Fibroblast of skin of abdomen (primary cell): ENCODE results near the gene UBTD1.
"Not testable (repeated sequence)": the region's sequence is repeated elsewhere in the genome, so short reads cannot be mapped to it uniquely, and the experiment has no call there.

ENCODE experiments used
- DNase-seq: peaks from one replicate; pipeline ENCODE4 v3.0.0-alpha.2; 2013

Gene UBTD1

DNA sequence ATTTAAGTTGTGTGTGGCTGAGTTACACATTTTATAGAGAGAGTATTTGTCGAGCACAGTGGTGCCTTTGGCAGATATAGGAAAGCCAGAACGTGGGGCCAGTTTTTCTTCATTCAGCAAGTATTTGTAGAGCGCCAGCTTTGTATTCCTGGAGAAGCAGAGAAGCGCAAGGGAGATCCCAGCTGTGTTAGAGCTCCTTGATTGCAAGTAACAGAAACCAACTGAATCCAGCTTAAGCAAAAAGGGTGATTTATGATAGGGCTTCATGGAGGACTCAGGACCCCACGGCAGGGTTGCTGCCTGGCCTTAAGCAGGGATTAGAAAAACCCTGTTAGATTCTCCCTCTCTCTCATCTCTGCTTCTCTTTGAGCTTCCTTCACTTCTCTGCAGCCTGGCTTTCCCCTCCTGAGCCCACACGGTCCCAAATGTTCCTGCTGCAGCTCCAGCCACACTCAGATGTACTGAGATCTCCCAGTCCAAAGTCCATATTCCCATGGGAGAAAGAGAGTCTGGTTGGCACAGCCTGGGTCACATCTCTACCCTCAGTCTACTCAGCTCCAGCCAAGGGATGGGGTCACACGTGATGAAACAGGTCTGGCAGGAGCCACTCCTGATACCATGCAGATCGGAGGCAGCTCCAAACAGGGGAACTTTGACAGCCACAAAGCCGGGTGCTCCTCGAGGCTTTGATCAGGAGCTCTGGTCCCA is 16.7 kb downstream of the UBTD1 start:
- DNase-seq, result no peak

DNA sequence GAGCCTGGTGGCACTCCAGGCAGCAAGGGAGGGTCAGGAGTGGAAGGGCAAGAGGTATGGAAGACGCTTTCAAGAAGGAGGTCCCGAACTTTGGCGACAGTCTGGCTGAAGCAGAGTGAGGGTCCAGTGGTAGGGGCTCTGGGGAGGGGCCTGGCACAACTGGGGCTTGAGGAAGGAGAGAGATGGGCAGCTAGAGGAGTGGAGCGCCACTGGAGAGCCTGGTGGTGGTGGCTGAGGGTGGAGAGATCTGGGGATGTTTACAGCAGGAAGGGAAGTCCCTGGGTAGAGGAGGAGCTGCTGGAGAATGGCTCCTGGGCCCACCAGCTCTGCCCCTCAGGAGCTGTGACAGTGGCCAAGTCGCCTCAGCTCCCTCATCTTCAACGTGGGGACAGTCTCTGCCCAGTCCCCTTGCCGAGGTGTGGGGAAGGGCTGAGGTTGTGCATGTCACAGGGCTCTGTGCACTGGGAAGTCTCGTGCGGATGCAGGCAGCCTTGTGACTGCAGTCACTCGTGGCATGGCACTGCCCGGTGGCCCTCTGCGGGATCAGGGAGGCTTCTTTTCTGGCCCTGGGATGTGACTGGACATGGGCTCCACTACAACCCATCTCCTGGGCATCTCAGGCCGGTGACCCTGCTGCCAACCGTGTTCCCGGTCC is 18.5 kb downstream of the UBTD1 start:
- DNase-seq, result no peak

DNA sequence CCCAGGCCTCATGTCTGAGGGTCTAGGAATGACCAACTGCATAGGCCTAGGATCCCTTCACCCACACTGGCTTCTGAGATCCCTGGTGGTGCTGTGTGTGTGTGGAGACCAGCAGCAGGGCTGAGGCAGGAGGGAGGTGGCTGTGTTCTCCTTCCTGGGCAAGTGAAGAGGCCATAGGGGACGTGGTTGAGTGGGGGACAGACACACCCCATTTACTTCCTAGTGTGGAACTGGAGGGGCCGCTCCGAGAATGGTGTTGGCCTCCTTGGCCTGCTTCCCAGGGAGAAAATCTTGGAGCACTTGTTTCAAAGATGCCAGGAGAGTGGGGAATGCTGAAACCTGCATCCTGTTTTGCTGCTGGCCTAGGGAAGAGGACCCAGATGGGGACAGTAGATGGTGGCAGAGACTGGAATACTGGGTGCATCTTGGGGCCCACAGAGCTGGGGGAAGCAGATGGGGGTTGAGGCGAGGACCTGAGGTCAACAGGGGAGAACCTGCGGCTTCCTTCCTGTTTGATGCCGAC is 19.1 kb downstream of the UBTD1 start:
- no peak for DNase-seq

DNA sequence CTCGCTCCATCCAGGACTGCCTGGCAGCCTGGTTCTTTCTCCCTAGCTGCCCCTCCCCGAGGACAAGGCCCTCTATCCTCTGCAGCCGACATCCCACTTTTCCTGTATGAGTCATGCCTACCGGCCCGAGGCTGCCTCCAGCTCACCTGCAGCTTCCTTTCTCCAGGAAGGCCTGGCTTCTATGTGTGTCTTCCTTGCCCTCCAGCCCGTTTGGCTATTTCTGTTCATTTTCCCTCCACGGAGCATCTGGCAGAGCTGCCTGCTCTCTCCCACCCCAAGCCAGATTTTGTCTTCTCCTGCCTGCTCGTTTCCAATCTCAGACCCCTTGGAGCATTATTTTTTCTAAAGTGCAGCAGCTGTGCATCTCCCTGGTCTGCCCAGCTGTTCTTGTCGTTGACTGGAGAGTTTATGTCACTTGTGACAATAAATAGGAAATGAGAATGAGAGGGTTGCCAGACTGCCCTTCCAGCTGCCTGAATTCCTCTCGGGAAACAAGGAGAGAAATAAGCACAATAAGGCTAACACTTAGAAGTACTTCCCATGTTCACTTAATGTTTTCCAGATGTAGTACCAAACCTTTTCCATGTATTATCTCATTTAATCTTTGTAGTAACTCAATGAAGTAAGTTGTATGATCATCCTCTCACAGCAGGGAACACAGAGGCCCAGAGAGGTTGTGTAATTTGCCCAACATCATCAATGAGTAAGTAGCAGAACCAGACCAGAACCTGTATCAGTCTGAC is 19.7 kb downstream of the UBTD1 start:
- DNase-seq, result no peak

DNA sequence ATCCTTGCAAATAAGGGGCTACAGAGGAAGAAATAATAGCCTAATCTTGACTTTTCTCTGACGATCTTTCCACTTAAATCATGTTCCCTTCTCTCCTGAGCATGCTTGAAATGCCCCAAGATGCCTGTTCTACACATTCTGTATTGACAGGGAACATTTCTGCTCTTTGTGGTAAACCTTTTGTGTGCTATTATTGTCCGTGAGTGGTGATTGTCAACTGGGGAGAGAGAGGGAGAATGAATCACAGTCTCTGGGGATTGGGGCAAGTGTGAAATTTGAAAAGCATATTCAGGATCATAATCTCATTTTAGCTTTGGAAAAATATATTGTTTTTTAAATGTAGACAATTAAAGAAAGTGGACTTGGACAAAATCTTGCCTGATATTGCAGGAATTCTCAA is 20.6 kb downstream of the UBTD1 start:
- no peak for DNase-seq

DNA sequence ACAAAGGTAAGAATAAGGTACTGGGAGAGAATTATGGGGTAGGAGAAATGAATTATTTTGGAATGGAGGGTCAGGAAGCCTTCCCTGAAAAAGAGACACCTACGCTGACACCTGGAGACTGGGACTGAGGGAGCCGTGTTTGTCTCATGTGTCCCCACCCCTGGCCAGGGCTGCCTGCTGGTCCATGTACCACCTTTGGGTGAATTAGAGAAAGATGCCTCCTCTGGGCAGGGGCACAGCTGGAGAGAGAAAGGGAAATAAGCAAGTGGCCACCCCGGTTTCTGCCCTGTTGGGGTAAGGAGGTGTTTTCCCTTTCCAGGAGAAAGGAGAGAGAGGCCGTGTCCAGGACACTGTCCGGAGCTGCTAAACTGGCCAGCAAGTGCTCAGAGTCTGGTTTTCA is 21.8 kb downstream of the UBTD1 start:
- no peak for DNase-seq

DNA sequence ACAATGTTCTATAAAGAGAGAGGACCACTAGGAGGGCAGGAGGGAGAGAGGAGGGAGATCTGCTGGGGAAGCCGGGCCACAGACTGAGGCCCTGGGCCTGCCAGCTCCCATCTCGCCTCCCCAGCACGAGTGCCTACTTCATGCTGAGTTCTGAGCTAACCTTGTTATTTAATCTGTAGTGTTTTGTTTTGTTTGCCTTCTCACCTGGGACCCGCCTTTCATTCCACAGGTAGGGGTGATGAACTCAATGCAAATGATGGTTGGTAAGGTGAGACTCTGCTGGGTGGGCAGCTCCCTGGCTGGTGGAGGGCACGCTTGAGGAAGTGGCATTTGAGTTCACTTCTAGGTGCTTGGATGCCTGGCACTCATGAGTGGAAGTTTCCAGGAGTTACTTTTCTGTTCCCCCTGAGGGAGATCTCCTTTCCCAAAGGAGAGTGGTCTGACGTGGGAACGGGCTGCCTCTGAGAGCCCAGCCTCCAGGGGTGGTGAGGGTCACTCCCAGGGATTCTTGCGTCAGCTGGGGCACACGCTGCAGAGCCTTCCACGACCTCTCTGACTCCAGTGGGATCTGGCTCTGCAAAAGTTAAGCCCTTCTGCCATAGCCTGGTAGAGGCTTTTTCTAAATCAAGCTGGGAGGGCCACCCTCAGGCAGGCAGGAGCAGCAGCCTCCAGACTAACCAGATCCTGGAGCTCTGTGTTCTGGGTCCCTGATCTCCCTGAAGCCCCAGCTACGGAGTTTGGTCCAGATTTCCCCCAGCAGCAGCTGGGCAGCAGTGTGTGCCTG is 22.4 kb downstream of the UBTD1 start:
- DNase-seq, result no peak

DNA sequence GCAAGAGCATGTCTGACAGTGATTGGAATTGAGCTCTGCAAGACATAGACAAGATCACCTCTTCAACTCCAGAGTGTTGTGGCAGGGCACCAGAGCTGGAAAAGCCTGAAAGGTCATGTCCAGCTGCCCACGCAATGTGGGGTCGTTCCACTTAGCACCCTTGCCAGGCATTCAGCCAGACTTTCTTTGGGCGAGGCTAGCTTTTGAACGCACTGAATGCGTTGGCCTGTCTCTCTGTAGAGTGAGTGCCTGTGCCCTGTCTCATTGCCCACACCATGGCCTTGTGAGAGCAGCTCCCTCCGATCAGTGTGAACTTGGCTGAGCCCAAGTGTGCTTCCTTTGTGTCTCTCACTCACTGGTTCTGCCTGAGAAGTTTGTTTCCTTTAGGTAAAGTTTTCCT is 23.3 kb downstream of the UBTD1 start:
- DNase-seq, result no peak

DNA sequence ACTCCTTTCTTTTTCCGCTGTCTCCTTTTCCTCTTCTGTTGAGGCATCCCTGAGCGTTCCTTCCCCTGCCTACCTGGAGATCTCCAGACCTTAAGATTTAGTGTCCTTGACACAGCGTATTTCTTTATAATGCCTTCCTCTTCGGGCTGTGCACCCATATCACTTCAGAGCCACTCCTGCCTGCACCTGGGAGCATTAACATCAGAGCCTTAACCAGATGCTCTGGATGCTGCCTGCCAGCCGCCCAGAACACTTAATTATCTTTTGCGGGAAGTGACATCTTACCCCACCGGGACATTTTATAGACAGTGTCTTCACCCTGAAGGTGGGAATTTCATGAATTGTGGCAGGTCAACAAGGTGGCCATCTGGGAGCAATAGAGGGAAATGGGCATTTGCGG is 24.2 kb downstream of the UBTD1 start:
- no peak for DNase-seq

DNA sequence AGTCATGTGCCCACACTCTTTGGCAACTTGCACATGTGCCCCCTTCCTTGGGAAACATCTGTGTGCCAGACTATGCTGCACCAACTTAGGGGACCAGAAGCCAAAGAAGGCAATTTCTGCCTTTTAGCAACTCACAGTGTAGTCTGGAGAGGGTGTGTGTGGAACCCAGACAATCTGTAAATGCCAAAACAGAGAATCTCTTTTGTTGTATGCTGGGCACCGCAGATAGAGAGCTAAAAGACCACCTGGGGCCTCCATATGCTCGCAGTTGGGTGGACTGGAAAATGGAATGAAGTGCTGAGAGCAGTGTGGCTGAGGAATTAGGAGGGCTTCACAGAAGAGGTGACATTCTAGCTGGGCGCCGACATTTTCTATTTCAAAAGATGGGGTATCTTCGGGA is 26.4 kb downstream of the UBTD1 start:
- no peak for DNase-seq

DNA sequence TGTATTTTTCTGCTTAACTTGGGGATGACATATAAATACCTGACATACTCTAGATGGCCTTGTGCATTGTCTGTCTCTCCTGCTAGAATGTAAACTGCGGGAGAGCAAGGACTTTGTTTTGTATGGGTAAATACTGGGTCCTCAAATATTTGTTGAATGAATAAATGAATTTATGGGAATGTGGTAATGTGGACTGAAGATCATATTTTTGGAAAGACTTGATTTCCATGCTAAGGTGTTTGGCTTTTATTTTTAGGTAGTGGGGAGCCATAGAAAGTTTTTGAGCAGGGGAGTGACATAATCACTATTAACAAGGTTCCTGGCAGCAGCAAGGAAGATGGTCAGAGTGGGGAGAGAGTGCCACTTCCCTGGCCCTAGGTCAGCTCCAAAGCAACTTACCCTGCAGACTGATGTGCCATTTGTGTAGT is 27.0 kb downstream of the UBTD1 start:
- DNase-seq, result no peak

DNA sequence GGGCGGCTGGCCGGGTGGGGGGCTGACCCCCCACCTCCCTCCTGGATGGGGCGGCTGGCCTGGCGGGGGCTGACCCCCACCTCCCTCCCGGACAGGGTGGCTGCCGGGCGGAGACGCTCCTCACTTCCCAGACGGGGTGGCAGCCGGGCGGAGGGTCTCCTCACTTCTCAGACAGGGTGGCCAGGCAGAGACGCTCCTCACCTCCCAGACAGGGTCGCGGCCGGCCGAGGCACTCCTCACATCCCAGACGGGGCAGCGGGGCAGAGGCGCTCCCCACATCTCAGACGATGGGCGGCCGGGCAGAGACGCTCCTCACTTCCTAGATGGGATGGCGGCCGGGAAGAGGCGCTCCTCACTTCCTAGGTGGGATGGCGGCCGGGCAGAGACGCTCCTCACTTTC is 30.2 kb downstream of the UBTD1 start:
- DNase-seq, result not testable (repeated sequence)

DNA sequence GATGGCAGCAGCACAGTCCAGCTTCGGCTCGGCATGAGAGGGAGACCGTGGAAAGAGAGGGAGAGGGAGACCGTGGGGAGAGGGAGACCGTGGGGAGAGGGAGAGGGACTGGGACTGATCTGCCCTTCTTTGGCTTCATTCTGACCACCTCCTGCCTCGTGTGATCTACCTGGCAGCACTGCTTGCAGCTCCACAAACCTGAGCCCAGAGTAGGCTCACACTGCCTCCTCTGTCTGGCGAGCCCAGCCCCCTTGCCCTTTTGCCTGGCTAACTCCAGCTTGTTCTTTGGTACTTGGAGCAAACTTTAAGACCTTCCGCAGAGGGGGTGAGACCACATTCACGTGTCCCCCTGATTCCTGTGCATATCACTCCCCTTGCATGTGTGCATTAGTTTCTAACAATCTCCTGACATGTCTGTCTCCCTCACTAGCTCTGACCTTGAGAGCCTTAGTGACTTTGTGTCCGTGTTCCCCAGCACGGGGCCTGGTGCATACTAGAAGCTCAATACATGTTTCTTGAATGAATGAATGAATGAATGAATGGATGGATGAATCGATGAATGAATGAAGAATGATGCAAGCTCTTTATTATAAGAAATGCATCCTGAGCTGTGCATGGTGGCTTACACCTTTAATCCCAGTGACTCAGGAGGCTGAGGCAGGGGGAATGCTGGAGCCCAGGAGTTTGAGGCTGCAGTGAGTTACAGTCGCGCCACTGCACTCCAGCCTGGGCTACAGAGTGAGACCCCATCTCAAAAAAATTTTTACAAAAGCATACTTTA is 31.2 kb downstream of the UBTD1 start:
- DNase-seq, result no peak

DNA sequence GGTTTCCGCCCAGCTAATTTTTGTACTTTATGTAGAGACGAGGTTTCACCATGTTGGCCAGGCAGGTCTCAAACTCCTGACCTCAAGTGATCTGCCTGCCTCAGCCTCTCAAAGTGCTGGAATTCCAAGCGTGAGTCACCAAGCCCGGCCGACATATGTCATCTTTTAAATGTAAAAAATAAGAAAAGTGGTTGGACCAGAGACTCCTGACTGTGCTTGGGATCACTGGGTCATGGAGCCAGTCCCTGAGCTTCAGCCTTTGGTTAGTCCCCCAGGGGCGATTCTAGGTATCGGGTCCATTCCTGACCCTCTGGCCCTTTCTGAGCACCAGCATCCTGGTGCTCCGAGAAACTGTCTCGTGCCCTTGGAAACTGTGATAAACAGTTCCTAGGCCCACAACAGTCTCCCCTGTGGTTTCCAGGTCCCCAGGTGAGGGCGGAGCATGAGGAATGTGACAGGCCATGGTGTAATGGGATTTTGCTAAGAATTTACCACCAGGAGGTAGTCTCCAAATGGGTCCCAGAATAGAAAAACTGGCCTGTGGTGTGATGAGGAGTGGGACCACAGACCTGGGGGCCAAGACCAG is 32.8 kb downstream of the UBTD1 start:
- peak; percentile 31 for DNase-seq

DNA sequence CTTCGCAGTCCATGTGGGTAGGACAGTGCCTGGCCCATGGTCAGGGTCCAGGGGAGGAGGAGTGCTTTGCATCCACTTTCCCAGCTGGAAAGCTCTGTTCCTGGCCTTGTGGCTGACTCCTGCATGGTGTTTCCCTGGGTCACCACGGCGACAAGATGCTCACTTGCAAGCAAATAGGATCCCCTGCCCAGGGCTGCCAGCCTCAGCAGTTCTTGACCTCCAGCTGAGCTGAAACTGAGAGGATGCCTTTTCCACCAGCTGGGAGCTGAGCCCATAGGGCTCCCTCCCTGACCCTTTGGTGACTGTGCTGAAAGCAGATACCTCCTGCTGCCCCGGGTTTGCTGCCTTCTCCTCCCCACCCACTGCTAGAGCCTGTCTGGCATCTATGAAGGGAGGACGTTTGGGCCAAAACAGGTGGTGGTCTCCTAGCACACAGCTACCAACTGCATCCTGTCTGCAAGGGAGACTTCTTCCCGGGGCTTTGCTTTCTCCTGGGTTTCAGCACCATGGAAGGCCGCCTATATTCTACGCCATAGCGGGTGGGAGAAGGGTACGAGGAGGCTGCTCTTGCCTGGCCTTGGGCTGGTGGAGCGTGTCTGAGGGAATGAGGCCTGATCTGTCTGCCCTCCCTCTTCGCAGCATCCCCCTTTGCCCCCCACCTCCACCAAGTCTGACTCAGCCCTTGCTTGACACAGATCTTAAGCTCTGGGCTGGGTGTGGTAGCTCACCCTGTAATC is 34.4 kb downstream of the UBTD1 start:
- peak; percentile 29 for DNase-seq

DNA sequence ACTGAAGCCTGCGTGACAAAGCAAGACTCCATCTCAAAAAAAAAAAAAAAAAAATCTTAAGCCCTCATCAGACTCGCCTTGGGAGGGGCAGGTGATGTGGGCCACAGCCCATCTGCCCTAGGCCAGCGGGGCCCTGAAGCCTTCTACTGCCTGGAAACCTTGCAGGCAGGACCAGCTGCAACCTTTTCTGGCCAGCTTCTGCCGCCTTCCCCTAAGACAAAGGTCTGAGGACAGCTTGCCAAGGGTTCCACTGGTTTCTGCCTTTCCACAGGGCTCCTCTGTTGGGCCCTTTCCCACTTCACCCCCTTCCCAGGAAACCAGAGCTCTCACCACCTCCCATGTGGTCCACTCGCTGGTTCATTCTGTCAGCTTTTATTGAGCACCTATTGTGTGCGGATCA is 35.2 kb downstream of the UBTD1 start:
- DNase-seq, result no peak

DNA sequence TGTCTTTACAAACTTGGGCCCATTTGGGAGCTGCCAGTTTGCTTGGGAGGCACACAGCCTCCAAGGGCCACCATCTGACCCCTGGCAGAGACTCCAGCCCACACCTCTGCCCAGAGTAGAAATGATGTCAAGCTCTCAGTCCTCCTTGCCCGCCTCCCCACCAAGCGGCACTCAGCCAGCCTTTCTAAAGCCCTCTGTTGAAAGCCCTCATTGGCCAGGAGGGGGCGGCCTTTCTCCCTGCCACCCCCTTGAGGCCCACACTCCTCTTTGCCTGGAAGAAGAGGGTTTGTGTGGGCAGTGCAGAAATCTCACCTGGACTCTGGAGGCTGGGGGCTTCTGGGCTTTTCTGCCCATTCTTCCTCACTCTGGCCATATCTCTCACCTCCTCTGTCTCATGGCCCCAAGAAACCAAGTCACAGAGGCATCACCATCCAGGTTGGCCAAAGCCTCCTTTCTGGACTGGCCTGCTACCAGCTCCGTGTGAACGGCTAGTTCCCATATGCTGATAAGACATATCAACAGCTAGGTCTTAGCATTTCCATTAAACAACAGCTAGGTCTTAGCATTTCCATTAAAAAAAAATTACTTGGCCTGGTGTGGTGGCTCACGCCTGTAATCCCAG is 36.1 kb downstream of the UBTD1 start:
- peak; percentile 19 for DNase-seq

DNA sequence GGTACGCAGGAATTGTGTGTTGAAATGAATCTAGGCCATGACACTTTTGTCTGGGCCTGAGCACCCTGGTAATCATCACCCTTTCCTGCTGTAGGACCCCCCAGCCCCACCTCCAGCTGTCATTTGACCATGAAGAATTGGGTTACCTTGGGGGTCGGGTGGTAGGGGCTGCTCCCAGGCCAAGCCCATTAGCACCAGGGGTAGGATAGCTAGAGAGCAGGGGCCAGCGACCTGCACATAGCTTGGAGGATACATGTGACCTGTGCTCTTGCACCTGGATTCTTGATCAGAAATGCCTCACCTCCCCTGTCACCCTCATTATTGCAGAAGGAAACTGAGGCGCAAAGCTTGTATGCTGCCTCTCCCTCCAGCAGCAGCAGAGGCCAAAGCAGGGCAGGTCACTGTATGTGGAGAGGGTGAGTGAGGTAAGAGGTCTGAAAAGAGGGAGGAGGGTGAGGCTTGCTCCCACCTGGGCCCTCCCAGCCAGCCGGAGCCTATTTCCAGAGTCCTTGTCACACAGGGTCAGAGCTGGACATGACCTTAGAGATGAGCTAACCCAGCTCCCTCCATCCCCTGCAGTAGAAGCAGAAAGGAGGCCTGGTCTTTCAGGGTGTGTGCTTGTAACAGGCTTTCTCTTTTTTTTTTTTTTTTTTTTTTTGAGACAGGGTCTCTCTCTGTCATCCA is 38.6 kb downstream of the UBTD1 start:
- no peak for DNase-seq

DNA sequence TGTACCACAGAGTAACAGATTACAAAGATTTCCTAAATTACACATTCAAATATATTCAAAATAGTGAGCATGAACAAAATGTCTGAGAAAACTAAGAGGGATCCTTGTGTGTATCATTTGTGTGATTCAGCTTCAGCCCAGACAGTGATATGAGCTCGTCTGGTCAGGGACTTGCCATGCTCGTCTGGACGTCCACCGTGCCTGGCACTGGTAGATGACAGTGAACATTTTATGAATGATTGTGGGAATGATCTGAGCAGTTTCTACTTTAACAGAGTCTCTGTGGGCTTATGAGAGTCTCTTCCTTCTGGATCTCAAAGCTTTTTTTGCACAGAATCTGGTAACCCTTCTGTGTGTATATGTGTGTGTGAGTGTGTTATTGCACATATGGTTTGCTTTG is 39.7 kb downstream of the UBTD1 start:
- peak; percentile 65 for DNase-seq

DNA sequence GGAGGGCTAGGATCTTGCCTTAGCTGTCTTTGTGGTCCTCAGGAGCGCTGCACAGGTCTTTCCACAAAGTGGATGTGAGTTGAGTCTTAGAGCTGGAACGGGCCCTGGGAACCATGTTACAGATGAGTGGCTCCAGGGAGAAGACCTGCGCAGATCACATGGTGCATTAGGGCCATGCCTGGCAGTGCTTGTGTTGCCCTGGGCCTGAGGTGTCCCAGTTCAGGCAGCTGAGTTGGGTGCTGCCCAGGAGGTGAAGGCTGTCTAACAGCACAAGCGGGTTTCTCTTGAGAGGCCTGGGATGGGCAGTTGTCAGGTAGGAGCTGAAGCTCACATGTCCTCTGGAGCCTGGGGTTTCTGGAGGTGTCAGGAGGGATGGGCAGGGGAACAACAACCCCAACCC is 40.1 kb downstream of the UBTD1 start:
- no peak for DNase-seq
